Endothelial cell (in vitro differentiated cells): ENCODE data around the gene MYO15B. TPM values are rescaled to one million over a fixed set of nuclear protein-coding genes. Genes with fewer than 3 reads are reported as not detected.

Source experiments
- DNase-seq: peaks from one replicate; pipeline ENCODE4 v3.0.0; 2021; ENCODE audit warnings: low spot score
- H3K27ac Mint-ChIP-seq: one replicate; pipeline ENCODE4 v1.8.0; 2021; ENCODE audit warnings: mixed read lengths, inconsistent platforms; ENCODE audit not compliant: unreplicated experiment
- H3K27me3 Mint-ChIP-seq: one replicate; pipeline ENCODE4 v1.8.0; 2021; ENCODE audit warnings: mild to moderate bottlenecking, moderate library complexity, mixed read lengths, inconsistent platforms; ENCODE audit not compliant: unreplicated experiment
- H3K36me3 Mint-ChIP-seq: one replicate; pipeline ENCODE4 v1.8.0; 2021; ENCODE audit warnings: mild to moderate bottlenecking, low read depth, mixed read lengths, inconsistent platforms; ENCODE audit not compliant: unreplicated experiment
- H3K4me1 Mint-ChIP-seq: one replicate; pipeline ENCODE4 v1.8.0; 2021; ENCODE audit warnings: mild to moderate bottlenecking, mixed read lengths, inconsistent platforms; ENCODE audit not compliant: unreplicated experiment
- H3K4me3 Mint-ChIP-seq: one replicate; pipeline ENCODE4 v1.8.0; 2021; ENCODE audit warnings: mild to moderate bottlenecking, mixed read lengths, inconsistent platforms; ENCODE audit not compliant: unreplicated experiment
- H3K9me3 Mint-ChIP-seq: one replicate; pipeline ENCODE4 v1.8.0; 2021; ENCODE audit warnings: mixed read lengths, inconsistent platforms; ENCODE audit not compliant: unreplicated experiment
- CTCF ChIP-seq: fragments of 200-600 bp; sonication (generic); IDR thresholded peaks from one replicate; pipeline ENCODE4 v1.5.0; 2021; ENCODE audit warnings: antibody characterized with exemption; ENCODE audit not compliant: unreplicated experiment
- total RNA-seq: library from RNA; stranded (reverse); fragmentation: NEBNext Ultra II Directional; extraction: Animal tissue kit (Norgen Biotek cat#: 25700); gene quantifications from one replicate; pipeline ENCODE4 v1.2.1, GENCODE V29; 2021; ENCODE audit not compliant: unreplicated experiment

MYO15B gene
- total RNA-seq, 1 donor from 2014 or later, result 224 TPM

DNA sequence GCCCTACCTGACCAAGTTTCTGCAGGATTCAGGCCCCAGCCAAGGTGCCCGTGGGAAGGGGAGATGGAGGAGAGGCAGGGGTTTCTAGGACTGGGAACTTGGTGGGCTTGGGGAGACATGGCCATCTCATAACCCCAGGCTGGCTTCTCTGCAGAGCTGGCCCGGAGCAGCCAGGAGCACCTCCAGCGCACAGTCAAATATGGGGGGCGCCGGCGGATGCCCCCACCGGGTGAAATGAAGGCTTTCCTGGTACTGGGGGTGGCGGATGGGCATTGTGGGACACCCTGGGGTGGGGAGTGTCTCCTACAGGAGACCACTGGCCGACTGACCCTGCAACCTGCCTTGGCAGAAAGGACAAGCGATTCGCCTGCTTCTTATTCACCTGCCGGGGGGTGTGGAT is 36.4 kb downstream of the MYO15B start:
- H3K4me3 Mint-ChIP-seq, result no peak overlapping the region
- H3K27ac Mint-ChIP-seq, result no peak overlapping the region
- H3K9me3 Mint-ChIP-seq, result no peaks in the 10 kb centered on the region
- no peaks in the 10 kb centered on the region for H3K4me1 Mint-ChIP-seq
- no peak for DNase-seq
- H3K27me3 Mint-ChIP-seq, result peaks cover 11% of the 10 kb centered on the region
- peaks cover 10% of the 10 kb centered on the region for H3K36me3 Mint-ChIP-seq
- TF ChIP-seq CTCF, result no peak

GRCh38 chr17:75624714-75625345 is 37.2 kb downstream of the MYO15B start:
- no peak for DNase-seq
- H3K36me3 Mint-ChIP-seq, result peaks cover 10% of the 10 kb centered on the region
- TF ChIP-seq CTCF, result no peak
- no peak overlapping the region for H3K4me3 Mint-ChIP-seq
- no peak overlapping the region for H3K27ac Mint-ChIP-seq
- peaks cover 11% of the 10 kb centered on the region for H3K27me3 Mint-ChIP-seq
- H3K9me3 Mint-ChIP-seq, result no peaks in the 10 kb centered on the region
- H3K4me1 Mint-ChIP-seq, result no peaks in the 10 kb centered on the region

- H3K4me3 Mint-ChIP-seq, result no peak overlapping the region
- H3K4me1 Mint-ChIP-seq, result no peaks in the 10 kb centered on the region
- H3K9me3 Mint-ChIP-seq, result no peaks in the 10 kb centered on the region
- H3K27me3 Mint-ChIP-seq, result peaks cover 11% of the 10 kb centered on the region
- no peak overlapping the region for H3K27ac Mint-ChIP-seq
- peaks cover 10% of the 10 kb centered on the region for H3K36me3 Mint-ChIP-seq
- DNase-seq, result peak; percentile 67
- TF ChIP-seq CTCF, result peak; percentile 48
These were observed 38.4 kb downstream of the MYO15B start for GRCh38 chr17:75625813-75626486.

DNA sequence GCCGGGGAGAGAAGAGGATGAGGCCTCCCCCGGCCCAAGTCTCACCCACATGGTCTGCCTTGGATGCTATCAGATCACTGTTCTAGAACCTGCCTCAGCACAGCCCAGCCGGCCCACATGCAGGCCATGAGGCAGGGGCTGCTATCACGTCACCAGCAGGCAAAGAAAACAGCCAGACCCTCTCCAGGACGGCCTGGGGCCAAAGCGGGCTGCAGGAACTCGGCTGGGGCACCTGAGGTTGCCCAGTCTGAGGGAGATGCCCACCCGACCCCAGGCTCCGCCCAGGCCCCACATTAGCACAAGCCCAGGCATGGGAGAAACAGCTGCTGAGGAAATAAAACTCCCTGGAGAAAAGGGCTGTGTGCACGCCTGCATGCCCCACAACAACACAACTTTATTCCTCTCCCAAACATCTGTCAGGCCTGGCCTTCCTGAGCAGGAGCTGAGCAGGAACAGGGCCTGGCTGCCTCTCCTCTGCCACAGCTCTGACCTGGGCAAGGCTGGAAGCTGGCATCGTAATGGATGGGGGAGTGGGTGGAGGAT is 39.0 kb downstream of the MYO15B start:
- no peak overlapping the region for H3K4me3 Mint-ChIP-seq
- peaks cover 10% of the 10 kb centered on the region for H3K36me3 Mint-ChIP-seq
- H3K27ac Mint-ChIP-seq, result no peak overlapping the region
- peaks cover 11% of the 10 kb centered on the region for H3K27me3 Mint-ChIP-seq
- no peak for TF ChIP-seq CTCF
- DNase-seq, result no peak
- no peaks in the 10 kb centered on the region for H3K4me1 Mint-ChIP-seq
- H3K9me3 Mint-ChIP-seq, result no peaks in the 10 kb centered on the region

DNA sequence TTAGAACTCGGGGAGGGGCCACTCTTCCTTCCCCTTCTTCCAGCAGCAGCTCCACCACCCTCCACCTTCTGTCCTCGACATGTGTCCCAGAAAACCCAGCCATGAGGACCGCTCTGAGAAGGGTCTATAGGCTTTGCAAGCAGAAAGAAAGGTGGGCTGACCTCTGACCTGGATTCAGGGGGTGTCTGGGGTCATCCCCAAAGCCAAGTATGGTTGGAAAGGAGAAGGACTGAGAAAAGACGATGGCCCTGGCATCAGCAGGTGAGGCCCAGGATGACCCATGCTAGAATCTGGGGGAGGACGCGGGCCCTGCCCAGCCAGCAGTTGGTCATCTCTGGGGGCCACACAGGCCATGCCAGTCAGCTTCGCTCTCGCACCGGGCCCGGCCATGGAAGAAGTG is 39.5 kb downstream of the MYO15B start:
- Mint-ChIP-seq H3K4me3 (no peak overlapping the region), H3K4me1 (no peaks in the 10 kb centered on the region), H3K9me3 (no peaks in the 10 kb centered on the region), H3K36me3 (peaks cover 13% of the 10 kb centered on the region), H3K27ac (no peak overlapping the region), H3K27me3 (peaks cover 12% of the 10 kb centered on the region)
- TF ChIP-seq CTCF, result no peak
- DNase-seq, result no peak
